ENCODE data around the gene LIPN.

DNA sequence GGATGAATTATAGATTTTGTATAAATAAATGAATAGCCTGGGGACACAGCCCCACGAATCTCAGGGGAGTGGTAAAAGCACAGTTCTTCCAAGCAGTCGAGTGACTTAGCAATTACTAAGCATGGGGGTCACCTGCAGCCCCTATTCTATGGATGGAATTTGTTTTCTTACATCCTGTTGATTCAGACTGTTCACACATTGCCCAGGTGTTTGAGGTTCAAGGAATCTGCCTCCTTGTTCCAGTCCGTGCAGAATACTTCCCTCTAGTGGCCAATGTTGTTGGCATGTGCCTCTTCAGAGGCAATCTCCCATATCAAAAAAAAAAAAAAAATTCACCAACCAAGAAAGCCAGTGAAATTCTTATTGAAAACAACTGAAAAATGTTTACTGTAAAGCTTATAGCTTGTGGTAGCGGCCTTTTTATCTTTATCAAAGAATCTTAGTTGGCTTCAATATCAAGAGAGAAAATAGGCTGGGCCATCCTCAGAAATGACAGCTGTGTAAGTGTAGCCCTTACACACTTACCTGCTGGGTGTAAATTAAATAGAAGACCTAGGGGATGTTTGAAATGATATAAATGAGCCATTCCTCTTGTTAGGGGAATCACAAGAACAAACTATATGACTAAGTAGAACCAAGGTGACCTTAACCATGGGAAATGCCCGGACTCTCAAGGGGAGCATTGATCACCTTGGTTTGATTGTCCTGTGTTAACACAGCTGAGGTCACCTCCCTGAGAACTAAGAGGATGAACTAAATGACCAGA lies 50.6 kb downstream of the LIPN start:
- TF ChIP-seq, protein P1, sequence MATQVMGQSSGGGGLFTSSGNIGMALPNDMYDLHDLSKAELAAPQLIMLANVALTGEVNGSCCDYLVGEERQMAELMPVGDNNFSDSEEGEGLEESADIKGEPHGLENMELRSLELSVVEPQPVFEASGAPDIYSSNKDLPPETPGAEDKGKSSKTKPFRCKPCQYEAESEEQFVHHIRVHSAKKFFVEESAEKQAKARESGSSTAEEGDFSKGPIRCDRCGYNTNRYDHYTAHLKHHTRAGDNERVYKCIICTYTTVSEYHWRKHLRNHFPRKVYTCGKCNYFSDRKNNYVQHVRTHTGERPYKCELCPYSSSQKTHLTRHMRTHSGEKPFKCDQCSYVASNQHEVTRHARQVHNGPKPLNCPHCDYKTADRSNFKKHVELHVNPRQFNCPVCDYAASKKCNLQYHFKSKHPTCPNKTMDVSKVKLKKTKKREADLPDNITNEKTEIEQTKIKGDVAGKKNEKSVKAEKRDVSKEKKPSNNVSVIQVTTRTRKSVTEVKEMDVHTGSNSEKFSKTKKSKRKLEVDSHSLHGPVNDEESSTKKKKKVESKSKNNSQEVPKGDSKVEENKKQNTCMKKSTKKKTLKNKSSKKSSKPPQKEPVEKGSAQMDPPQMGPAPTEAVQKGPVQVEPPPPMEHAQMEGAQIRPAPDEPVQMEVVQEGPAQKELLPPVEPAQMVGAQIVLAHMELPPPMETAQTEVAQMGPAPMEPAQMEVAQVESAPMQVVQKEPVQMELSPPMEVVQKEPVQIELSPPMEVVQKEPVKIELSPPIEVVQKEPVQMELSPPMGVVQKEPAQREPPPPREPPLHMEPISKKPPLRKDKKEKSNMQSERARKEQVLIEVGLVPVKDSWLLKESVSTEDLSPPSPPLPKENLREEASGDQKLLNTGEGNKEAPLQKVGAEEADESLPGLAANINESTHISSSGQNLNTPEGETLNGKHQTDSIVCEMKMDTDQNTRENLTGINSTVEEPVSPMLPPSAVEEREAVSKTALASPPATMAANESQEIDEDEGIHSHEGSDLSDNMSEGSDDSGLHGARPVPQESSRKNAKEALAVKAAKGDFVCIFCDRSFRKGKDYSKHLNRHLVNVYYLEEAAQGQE (IDR thresholded peaks at IDR 0.05; ENCODE audit: insufficient read depth in 1 of 2, low read depth in 2 of 2, low read length in 2 of 2), result no peak
- no peak for TF ChIP-seq SIN3A (IDR thresholded peaks at IDR 0.05; ENCODE audit: borderline replicate concordance, insufficient read depth, low read length)

Measured in PFSK-1 (cell line).